ENCODE results near the gene UBAC2. TPM values are rescaled to one million over a fixed set of nuclear protein-coding genes. Genes with fewer than 3 reads are reported as not detected.

The UBAC2 gene
- total and polyA plus RNA-seq, 2 of the 4 experiments (the other 2 are of a cell fraction) = 20.8 to 36.3 TPM

- Histone ChIP-seq H3K4me2 (ENCODE audit: low read depth, low read length) (no peak overlapping the region), H3K56ac (ENCODE audit: extremely low read depth, insufficient read depth, low read length) (no peak overlapping the region), H3K4me1 (ENCODE audit: control insufficient read depth, insufficient read depth, low read length) (peaks cover 4% of the 10 kb centered on the region; the same call in 1 of the 2 replicates), H4K8ac (ENCODE audit: low read depth in 2 of 2, low read length in 2 of 2) (no peak overlapping the region), H2BK20ac (ENCODE audit: low read depth, low read length) (no peak overlapping the region), H2AFZ (replicated peaks; ENCODE audit: low read length, poor library complexity) (no peak overlapping the region), H4K20me1 (ENCODE audit: insufficient read depth, low read length) (no peaks in the 10 kb centered on the region; the same call in 1 of the 2 replicates), H3K9me3 (ENCODE audit: control insufficient read depth, insufficient read depth, low read length) (no peaks in the 10 kb centered on the region), H2AK5ac (ENCODE audit: low read depth, low read length) (no peak overlapping the region), H4K91ac (ENCODE audit: insufficient read depth, low read depth, low read length) (no peak overlapping the region), H3K14ac (replicated peaks; ENCODE audit: low read depth, low read length) (no peak overlapping the region), H3K4ac (ENCODE audit: low read depth, low read length) (no peak overlapping the region), H3K4me3 (ENCODE audit: insufficient read depth, low read depth, low read length) (no peak overlapping the region), H3K79me1 (ENCODE audit: low read depth in 1 of 2, low read length in 2 of 2) (peaks cover 3 to 4% of the 10 kb centered on the region in 2 experiments; a peak in 2 of 4 replicates), H3K36me3 (ENCODE audit: control insufficient read depth, insufficient read depth, low read length) (peaks cover 3% of the 10 kb centered on the region; the same call in 1 of the 2 replicates), H3K9ac (ENCODE audit: low read depth, low read length) (no peak overlapping the region), H2BK120ac (ENCODE audit: low read depth, low read length) (no peak overlapping the region), H3K27me3 (ENCODE audit: control insufficient read depth, insufficient read depth, low read length) (no peaks in the 10 kb centered on the region), H2AK9ac (replicated peaks; ENCODE audit: low read depth, low read length, poor library complexity) (no peak overlapping the region), H3K23ac (ENCODE audit: low read depth, low read length) (no peak overlapping the region), H3K9me1 (ENCODE audit: insufficient read depth, low read length) (peaks cover 3% of the 10 kb centered on the region; the same call in 1 of the 2 replicates), H2BK5ac (ENCODE audit: low read depth, low read length, poor library complexity, severe bottlenecking) (no peak overlapping the region), H3K27ac (ENCODE audit: insufficient read depth, low read length) (no peak overlapping the region), H4K5ac (ENCODE audit: low read depth, low read length) (no peak overlapping the region), H3K18ac (ENCODE audit: low read depth, low read length) (no peak overlapping the region), H2BK15ac (ENCODE audit: low read depth, low read length) (no peak overlapping the region)
- in situ Hi-C loops (cut with MboI; ENCODE audit: low sequenced_read_pairs) (loop anchor here (5.0 kb wide), 1 partner anchor 84 kb away; no protein-coding TSS in a partner anchor), intact Hi-C loops (cut with micrococcal nuclease) (loop anchor here (10.0 kb wide), 2 partner anchors 176 to 416 kb away; no protein-coding TSS in a partner anchor), dilution Hi-C loops (cut with HindIII; ENCODE audit: low sequenced_read_pairs, unreplicated experiment) (no loop called here)
- POLR2A ChIA-PET (ENCODE audit: unreplicated experiment) = no interaction called here
- WGBS, 2 experiments (ENCODE audit: extremely low coverage in 2 of 2, insufficient read length in 1 of 2) = no CpG with 5 or more reads among the region's 1 CpG
- CTCF ChIA-PET = interaction anchor here (1.0 kb wide), 1 partner anchor 84 kb away, joined by 3 read pairs; no protein-coding TSS in a partner anchor
- DNase-seq (no peak), ATAC-seq (ENCODE audit: low read depth) (no peak)
- TF ChIP-seq MXI1 (IDR thresholded peaks at IDR 0.05; ENCODE audit: borderline replicate concordance, low read depth, low read length) = no peak
- TF ChIP-seq NFE2L2 (IDR thresholded peaks at IDR 0.05; ENCODE audit: low read depth, low read length) = no peak
- no TSS peak for BruUV-seq (replicated peaks)
Measured at GRCh38 chr13:99261059-99261458, 60.4 kb downstream of the UBAC2 start.

Data from IMR-90 (cell line).